ENCODE results near the gene TNIK.

Gene TNIK

DNA sequence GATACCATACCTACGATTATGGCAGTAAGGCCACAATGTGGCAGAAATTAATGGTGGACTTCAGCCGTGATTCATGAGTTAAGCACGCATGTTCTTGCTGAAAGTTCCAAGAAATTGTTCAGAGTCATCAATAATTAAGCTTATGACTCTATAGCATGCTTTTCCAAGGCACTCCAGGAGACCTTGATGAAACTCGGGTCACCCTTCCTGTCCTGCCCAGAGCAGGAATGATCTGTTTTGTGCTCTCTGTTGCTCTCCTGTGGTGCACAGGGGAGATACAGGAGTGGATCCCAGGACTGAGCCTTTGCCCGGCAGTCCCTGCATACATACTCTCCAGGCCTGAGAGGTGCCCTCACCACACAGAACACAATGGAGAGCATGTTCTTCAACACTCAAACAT, 292.1 kb downstream of the TNIK start:
- Histone ChIP-seq H3K4me3 (IDR thresholded peaks at IDR 0.05; ENCODE audit: insufficient read depth, low read depth, low read length) (no peak overlapping the region), H3K9ac (no peak overlapping the region), H3K79me2 (ENCODE audit: insufficient read depth, low read depth) (no peaks in the 10 kb centered on the region), H3K27ac (no peak overlapping the region), H3K27me3 (ENCODE audit: insufficient read depth, low read depth) (no peaks in the 10 kb centered on the region), H3K36me3 (ENCODE audit: insufficient read depth) (no peaks in the 10 kb centered on the region), H4K20me1 (ENCODE audit: insufficient read depth) (no peaks in the 10 kb centered on the region), H3K4me2 (no peak overlapping the region), H3K4me1 (ENCODE audit: low read depth, poor library complexity, severe bottlenecking) (no peaks in the 10 kb centered on the region), H2AFZ (ENCODE audit: low read depth) (no peak overlapping the region)
- TF ChIP-seq CTCF (conservative IDR thresholded peaks at IDR 0.05; ENCODE audit: low read depth, low read length): no peak

GRCh38 chr3:171165983-171166382, 294.2 kb downstream of the TNIK start:
- Histone ChIP-seq H3K27ac (no peak overlapping the region), H3K79me2 (ENCODE audit: insufficient read depth, low read depth) (no peaks in the 10 kb centered on the region), H3K9ac (no peak overlapping the region), H3K4me1 (ENCODE audit: low read depth, poor library complexity, severe bottlenecking) (no peaks in the 10 kb centered on the region), H3K4me3 (IDR thresholded peaks at IDR 0.05; ENCODE audit: insufficient read depth, low read depth, low read length) (no peak overlapping the region), H3K4me2 (no peak overlapping the region), H2AFZ (ENCODE audit: low read depth) (no peak overlapping the region), H3K36me3 (ENCODE audit: insufficient read depth) (no peaks in the 10 kb centered on the region), H4K20me1 (ENCODE audit: insufficient read depth) (no peaks in the 10 kb centered on the region), H3K27me3 (ENCODE audit: insufficient read depth, low read depth) (no peaks in the 10 kb centered on the region)
- TF ChIP-seq CTCF (conservative IDR thresholded peaks at IDR 0.05; ENCODE audit: low read depth, low read length): no peak

GRCh38 chr3:171165499-171165921, 294.7 kb downstream of the TNIK start:
- no peaks in the 10 kb centered on the region for H4K20me1 ChIP-seq (ENCODE audit: insufficient read depth)
- TF ChIP-seq CTCF (conservative IDR thresholded peaks at IDR 0.05; ENCODE audit: low read depth, low read length): no peak
- H3K4me1 ChIP-seq (ENCODE audit: low read depth, poor library complexity, severe bottlenecking): no peaks in the 10 kb centered on the region
- H2AFZ ChIP-seq (ENCODE audit: low read depth): no peak overlapping the region
- H3K27me3 ChIP-seq (ENCODE audit: insufficient read depth, low read depth): no peaks in the 10 kb centered on the region
- H3K36me3 ChIP-seq (ENCODE audit: insufficient read depth): no peaks in the 10 kb centered on the region
- H3K4me3 ChIP-seq (IDR thresholded peaks at IDR 0.05; ENCODE audit: insufficient read depth, low read depth, low read length): no peak overlapping the region
- H3K9ac ChIP-seq: no peak overlapping the region
- H3K4me2 ChIP-seq: no peak overlapping the region
- no peaks in the 10 kb centered on the region for H3K79me2 ChIP-seq (ENCODE audit: insufficient read depth, low read depth)
- H3K27ac ChIP-seq: no peak overlapping the region

- no peak overlapping the region for H2AFZ ChIP-seq (ENCODE audit: low read depth)
- H4K20me1 ChIP-seq (ENCODE audit: insufficient read depth): no peaks in the 10 kb centered on the region
- no peaks in the 10 kb centered on the region for H3K4me1 ChIP-seq (ENCODE audit: low read depth, poor library complexity, severe bottlenecking)
- TF ChIP-seq CTCF (conservative IDR thresholded peaks at IDR 0.05; ENCODE audit: low read depth, low read length): no peak
- no peak overlapping the region for H3K27ac ChIP-seq
- no peaks in the 10 kb centered on the region for H3K27me3 ChIP-seq (ENCODE audit: insufficient read depth, low read depth)
- no peaks in the 10 kb centered on the region for H3K79me2 ChIP-seq (ENCODE audit: insufficient read depth, low read depth)
- H3K4me2 ChIP-seq: no peak overlapping the region
- no peak overlapping the region for H3K4me3 ChIP-seq (IDR thresholded peaks at IDR 0.05; ENCODE audit: insufficient read depth, low read depth, low read length)
- no peaks in the 10 kb centered on the region for H3K36me3 ChIP-seq (ENCODE audit: insufficient read depth)
- H3K9ac ChIP-seq: no peak overlapping the region
Measured at GRCh38 chr3:171164067-171164465, 296.1 kb downstream of the TNIK start.
